MV-4-11 (cell line): ENCODE results near the gene CRMP1.
"Not testable (repeated sequence)": the region's sequence is repeated elsewhere in the genome, so short reads cannot be mapped to it uniquely, and the experiment has no call there.

Source experiments
- DNase-seq: peaks from one replicate; lab custom pipeline; 2025; lab: John Stamatoyannopoulos, UW

Gene CRMP1

DNA sequence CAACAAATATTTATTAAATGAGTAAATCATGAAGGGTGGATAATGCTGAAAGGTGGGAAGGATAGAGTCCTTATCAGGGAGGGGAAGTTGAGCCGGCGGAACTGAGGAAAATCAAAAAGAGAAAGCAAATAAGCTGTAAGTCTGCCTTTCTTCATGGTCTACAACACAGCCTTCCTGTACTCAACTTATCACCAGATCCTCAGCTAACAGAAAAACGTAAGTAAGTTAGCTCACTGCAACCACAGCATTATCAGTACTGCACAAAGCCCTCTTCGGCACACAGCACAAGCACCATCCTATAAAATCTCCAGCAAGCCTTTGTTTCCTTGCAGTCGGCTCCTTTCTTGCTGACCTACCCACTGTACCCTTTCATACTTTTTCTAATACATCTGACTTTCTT is 70.3 kb downstream of the CRMP1 start:
- DNase-seq: no peak

DNA sequence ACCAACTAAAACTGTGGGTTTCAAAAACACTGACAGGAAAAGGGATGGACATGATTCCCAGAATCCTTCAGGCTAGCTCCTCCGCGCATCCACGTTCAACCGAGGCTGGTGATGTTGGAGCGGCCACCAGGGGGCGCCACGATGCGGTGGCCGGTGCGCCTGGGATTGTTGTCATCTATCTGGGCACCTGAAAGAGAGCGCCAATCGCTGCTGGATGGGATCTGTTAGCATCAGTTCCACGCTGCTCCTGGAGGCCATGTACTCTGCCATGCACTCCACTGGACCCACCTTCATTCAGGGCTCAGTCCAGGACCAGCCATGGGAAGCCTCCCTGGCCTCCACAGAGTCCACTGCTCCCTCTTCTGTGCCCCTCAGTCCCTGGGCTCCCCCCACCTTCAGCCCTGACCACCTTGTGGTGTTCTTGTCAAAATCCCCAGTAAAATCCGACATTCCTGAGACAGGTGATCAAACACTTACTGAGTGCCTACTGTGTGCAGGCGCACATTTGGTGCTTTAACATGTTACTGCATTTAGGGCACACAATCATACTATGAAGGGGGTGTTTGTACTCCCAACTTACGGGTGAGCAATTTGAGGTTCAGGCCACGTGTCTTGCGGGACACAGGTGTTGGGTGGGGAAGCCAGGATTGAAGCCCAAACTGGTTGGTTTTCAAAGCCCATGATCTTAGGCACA is 71.1 kb downstream of the CRMP1 start:
- no peak for DNase-seq

DNA sequence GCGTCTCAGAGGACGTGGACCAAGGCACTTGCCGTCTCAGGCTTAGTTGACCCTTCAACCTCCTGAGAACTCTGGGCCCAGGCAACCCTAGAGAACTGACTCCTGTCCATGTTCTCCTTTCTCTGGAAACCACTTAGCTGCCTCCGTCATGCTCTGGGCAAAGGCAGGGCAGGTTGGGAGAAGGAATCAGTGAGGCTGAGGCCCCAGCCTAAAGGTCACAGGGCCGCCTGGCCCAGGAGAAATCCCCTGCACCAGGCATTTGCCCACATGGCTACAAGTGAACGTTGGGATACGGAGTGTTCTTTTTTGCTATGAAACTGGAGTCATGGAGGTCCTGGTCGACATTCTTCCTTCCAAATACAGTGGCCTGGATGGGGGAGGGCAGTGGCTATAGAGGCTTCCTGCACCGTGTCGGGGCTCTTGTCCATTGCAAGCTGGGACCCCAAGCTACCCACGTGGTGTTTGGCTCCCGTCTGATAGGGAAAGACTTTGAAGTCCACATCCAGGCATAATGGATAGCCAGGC is 76.0 kb downstream of the CRMP1 start:
- DNase-seq: no peak

DNA sequence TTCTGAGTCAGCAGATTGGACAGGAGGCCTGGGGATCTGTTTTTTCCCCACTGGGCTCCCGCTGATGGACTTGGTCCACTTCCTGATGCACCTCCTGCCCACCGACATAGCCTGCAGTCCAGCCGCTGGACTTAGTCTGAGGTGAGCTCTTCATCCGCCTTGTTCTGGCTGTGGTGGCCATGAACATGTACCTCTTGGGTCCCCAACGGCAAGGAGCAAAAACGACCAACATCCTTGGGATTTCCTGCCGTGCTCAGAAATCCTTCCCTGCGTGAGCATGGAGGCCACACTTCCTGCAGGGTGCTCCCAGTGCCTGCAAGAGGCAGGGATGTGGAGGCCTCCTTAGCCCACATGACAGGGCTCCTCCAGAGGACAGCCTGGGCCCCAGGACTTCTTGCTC is 76.8 kb downstream of the CRMP1 start:
- no peak for DNase-seq

DNA sequence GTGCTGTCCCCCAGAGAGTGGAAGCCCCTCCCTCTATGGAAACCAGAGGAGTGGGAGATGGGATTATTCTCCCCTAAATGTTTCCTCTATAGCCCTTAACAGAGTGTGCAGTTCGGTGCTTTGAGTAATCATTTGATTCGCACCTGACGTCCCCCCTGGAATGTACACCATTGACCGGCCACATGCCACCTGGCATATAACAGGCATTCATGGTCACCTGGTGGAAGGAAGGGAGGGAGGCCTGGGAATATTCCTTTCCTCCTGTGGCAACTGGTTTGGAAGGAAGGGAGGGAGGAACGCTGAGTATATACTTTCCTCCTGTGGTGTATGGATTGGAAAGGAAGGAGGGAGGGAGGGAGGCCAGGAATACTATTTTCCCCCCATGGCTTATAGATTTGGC is 77.2 kb downstream of the CRMP1 start:
- DNase-seq: no peak

DNA sequence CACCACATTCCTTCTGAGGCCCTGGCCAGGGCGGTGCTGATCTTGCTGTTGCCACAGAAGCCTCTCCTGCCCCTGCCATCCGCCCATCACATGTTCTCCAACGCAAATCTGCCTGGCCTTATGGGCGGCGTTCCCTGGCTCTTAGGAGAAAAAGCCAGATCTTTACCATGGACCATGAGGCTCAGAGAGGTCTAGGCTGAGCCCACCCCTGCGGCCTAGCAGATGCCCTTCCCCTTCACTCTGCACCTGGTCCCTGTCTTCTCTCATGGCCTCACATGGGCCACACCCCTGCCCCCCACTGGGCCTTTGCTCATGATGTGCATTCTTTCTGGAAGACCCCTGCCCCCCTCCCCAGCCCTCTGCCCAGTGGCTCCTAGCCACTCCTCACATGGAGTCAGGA is 78.5 kb downstream of the CRMP1 start:
- no peak for DNase-seq

DNA sequence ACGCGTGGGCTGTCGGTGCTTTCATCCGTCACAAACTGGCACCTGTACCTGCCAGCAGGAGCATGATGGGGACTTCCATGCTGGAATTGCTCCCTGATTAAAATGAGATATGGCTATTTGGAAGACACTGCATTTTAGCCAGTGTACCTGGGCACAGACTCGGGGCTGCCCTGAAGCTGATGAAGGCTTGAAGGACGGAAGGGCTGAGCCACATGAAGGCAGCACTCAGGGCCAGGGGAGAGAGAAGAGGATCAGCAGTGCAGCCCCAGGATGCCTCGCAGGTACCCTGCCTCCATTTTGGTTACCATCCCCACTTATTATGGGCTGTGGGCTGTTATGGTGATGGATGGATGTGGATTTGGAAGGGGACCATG is 79.0 kb downstream of the CRMP1 start:
- no peak for DNase-seq

DNA sequence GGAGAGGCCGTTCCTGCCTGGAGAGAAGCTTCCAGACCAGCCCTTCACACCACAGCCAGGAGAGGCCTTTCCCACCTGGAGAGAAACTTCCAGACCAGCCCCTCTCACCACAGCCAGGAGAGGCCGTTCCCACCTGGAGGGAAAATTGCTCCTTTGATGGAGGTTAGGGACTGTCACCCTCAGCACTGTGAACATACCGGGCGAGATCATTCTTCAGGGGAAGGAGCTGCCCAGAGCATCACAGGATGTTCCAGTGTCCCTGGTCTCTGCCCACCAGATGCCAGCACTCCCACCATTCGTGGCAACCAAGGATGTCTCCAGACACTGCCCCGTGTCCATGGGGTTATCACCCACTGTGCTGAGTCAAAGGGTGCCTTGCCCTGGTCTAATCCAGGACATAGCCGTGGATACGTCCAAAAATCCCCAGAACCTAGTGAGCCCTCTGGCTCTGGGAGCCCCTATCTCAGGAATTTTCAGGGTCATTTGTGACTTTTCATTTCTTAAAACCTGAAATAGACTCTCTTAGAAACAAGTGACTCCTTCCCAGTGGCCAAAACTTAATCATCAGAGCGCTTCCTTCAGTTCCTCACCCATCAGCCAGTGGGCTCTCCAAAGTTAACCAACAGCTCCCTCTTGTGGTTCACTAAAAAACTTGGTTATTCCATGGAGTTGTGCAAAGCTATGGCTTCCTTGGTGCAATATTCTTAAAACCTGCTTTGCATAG is 80.2 kb downstream of the CRMP1 start:
- peak; percentile 69 for DNase-seq

DNA sequence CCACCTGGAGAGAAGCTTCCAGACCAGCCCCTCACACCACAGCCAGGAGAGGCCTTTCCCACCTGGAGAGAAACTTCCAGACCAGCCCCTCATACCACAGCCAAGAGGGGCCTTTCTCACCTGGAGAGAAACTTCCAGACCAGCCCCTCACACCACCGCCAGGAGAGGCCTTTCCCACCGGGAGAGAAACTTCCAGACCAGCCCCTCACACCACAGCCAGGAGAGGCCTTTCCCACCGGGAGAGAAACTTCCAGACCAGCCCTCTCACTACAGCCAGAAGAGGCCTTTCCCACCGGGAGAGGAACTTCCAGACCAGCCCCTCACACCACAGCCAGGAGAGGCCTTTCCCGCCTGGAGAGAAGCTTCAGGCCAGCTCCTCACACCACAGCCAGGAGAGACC is 80.8 kb downstream of the CRMP1 start:
- not testable (repeated sequence) for DNase-seq

DNA sequence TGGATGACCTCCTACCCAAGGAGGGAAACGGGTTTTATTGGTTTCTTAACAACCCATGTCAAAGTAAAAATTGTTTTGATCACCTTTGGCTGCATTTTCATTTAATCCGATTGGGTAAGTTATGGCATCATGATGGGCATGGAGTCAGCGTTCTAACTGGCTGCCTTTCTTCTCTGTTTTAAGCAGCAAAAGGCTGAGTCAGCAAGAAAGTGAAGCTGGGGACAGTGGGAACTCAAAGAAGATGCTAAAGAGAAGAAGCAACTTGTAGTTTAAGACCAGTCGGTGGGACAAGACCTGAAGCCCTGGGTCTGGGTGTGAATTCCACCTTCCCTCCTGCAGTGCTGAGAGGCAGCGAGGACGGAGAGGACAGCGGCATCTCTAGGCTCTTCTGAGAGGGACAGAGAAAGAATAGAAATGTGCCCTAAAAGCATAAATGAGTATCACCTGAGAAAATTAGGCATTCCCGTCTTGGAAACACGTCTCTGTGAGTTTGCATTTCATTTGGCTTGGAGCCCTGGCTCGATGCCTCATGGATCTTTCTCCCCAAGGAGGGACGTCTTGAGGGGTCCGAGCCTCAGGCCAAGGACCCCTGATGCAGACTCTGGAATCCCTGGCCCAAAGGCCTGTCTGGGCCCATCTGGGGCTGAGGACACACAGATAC is 82.0 kb downstream of the CRMP1 start:
- no peak for DNase-seq

DNA sequence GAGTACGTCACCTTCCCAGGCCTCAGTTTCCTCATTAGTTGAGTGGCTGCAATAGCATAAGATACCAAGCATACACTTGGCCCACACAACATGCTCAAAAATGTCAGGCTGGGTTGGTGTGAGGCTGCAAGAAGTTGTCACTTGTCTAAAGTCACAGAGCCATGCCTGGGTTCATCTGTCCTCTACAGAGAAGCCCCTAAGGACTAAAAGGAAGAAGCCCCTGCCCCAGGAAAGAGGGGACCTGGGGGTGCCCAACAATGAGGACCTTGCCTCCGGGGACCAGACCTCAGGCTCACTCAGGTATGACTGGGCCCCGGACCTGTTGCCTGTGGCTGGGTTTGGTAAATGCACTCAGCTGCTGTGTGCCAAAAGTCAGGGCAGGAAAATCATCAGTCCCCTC is 82.7 kb downstream of the CRMP1 start:
- no peak for DNase-seq

DNA sequence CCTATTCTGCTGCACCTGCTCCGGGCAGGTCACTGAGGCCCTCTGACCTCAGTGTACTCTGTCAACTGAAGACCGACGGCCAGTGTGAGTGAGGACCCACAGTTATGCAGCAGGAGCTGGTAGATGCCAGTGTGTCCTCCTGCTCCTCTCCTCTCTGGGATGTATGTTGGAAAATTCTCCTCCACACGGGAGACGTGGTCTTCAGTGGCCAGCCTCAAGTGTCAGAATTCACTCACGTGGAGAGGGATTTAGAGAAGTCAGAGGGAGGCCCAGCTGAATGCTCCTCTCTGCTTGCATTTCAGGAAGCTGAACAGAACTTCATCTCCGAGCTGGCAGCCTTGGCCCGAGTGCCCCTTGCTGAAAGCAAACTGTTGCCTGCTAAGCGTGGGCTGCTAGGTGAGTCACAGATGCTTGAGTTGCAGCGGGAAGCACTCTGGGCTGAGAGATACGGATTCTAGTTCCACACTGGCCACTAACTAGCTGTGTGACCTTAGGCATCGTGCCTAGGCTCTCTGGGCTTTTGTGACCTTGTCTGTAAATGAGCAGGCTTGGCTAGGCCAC is 83.6 kb downstream of the CRMP1 start:
- no peak for DNase-seq

DNA sequence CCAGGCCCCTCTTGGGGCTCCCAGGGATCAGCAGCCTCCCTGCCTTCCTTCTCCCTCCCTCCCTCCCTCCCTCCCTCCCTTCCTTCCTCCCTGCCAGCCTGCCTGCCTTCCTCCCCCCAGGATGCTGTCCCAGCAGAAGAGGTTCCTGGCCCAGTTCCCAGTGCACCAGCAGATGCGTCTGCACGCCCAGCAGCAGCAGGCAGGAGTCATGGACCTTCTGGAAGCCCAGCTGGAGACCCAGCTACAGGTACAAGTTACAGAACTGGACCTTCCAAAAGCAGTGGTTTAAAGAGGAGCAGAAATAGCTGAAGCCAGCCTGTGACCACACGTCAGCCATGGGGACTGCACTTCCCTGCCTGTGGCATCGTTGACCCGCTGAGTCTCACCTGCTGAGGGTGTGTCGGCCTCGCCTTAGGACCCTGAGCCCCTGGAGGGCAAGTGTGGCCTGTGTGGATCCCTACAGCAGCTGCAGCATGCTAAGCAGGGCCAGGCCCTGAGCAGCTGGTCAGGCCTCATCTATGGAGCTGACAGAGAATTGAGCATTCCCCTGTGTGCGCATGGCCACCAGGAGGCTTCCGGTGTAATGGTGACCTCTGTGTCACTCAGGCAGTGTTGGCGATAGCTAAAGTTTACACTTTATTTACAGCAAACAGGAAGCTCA is 84.7 kb downstream of the CRMP1 start:
- DNase-seq: no peak

DNA sequence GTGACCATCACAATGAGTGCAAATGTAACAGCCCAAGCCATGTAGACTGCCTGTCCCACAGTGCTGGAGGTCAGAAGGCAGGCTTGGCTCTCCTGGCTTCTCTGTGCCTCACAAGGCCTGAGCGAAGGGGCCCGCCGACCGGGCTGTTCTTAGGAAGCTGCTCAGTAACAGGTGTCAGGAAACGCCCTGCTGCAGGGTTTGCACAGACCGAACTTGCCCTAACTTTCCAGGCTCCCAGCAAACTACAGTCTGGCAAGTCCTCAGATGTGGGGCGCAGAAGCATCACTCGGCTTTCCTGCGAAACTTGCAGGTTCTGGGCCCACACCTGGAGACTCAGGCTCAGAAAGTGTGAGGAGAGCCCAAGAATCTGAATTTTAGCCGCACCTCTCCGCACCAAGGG is 87.6 kb downstream of the CRMP1 start:
- DNase-seq: no peak

DNA sequence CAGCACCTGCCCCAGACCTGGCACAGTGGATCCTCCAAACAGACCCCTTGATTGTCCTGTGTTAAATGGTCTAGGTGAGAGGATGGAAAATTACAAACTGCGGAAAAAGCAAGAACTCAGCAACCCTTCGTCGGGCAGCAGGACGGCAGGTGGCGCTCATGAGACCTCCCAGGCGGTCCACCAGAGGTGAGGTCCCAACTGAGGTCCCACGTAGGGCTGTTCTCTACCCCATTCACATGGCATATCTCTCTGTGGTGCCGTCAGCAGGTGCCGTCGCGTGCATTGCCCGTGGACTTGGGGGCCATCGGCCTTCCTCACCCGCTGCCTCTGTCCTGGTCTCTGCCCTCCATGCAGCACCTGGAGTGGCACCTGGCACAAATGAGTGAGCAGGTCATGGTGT is 88.2 kb downstream of the CRMP1 start:
- DNase-seq: no peak

DNA sequence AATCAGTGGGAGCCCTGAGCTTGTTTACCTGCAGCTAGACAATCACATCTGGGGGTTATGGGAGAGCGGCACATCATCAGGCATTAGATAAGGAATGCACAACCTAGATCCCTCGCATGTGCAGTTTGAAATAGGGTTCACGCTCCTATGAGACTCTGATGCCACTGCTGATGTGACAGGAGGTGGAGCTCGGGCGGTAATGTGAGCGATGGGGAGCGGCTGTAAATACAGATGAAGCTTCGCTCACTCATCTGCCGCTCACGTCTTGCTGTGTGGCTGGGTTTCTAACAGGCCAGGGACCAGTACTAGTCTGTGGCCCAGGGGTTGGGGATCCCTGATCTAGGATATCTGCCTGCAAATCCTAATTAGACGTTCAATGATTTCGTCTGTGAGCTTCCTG is 90.3 kb downstream of the CRMP1 start:
- DNase-seq: no peak

DNA sequence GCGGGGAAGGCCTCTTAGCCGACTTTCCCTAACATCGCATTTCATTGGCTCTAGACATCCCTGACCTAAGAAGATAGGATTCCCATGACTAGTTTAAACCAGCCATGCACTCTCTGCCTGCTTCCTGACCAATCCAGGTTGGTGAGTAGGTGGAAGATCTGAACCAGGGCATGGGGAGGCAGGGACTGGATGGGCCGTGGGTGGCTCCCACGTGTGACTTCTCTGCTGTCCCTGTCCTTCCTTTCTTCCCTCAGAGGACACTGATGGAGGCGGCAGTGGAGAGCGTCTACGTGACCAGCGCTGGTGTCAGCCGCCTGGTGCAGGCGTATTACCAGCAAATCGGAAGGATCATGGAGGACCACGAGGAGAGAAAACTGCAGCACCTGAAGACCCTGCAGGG is 91.2 kb downstream of the CRMP1 start:
- DNase-seq: no peak

DNA sequence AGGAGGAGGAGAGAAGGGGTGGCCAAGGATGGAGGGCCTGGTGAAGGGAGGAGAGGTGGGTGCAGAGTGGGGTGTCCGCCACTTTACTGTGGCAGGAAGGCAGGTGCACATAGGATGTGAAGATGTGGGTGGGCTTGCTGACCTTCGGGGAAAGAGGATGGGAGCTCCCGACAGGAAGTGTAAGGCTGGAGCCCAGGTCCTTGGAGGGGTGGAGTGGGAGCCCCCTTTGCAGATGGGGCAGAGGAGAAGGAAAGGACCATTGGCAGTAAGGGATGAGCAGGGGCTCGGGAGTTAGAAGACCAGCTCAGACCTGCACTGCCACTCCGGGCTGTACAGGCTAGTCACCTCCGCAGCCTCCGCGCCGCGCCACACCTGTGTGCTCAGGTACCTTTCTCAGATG is 92.4 kb downstream of the CRMP1 start:
- DNase-seq: no peak

DNA sequence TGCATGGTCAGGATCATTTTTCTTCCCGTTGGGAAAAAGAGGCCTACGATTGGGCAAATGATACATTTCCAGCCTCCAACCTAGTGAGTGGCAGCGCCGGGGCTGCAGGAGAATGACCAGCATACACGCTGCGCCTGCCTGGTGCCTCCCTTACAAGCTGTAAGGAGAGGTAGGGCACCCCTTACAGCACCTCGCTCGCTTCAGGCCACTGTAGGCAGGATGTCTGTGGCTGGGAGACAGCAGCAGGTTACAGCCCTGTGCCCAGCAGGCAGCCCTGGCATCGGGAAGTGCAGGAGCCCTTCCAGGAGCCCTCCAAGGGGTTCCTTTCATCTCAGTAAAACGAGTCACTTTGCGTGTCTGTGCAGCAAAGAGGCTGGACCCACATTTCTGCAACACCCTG is 93.5 kb downstream of the CRMP1 start:
- no peak for DNase-seq

DNA sequence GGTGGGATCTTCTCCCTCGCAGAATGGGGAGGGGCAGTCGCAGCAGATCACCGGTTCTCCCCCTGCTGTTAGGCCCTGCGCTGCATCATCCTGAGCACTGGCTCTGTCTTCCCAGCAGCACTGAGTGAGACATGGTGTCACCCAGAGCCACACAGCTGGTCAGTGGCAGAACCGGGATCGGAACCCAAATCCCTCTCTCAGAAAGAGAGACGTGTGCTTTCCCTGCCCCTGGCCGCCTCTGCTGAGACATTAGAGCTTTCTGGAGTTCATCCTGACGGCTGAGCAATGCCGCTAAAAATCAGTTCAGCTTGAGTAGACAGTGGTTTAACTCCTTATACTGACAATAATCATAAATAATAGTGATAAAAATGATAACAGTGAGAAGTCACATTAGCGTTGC is 93.9 kb downstream of the CRMP1 start:
- DNase-seq: no peak

DNA sequence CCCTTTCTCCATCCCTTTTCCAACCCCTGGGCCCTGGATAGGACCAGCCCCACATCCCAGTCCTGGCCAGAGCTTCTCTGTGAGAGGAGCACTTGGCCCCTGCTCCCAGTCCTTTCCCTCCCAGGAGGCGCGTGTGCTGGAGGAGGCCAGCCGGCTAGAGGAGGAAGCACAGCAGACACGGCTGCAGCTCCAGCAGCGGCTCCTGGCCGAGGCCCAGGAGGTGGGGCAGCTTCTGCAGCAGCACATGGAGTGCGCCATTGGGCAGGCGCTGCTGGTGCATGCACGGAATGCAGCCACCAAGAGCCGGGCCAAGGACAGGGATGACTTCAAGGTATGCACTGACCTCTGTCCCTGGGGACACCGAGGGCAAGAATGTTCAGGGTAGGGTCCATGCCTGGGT is 94.4 kb downstream of the CRMP1 start:
- DNase-seq: no peak

DNA sequence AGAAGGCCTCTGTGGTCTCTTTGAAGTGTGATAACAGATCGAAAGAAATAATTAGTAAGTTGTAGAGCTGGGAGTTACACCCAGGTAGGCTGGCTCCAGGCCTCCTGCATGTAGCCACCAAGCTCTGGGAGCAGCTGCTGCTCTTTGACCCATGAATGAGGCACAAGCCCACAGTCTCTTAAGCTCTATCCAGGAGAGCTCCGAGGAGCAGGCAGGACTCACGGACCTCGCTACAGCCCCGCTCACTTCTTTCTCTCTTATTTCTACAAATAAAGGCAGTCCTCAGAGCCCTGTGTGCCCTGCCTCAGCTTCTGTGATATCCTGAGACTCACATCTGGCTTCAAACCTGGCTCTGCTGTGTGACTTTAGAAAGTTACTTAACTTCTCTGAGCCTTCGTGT is 95.0 kb downstream of the CRMP1 start:
- no peak for DNase-seq
